H1 (cell line): Measurements from ENCODE around the gene ANKRD53. TPM values are rescaled to one million over a fixed set of nuclear protein-coding genes. Genes with fewer than 3 reads are reported as not detected.

ENCODE experiments used
- JUN ChIP-seq: IDR thresholded peaks from 2 replicates; pipeline ENCODE4 v1.6.1; 2011; ENCODE audit warnings: low read depth, mild to moderate bottlenecking, improper control_type of control experiment, low read length
- KDM5A ChIP-seq: fragments of 200-600 bp; IDR thresholded peaks from 2 replicates; pipeline ENCODE4 v1.7.1; 2012; ENCODE audit warnings: mild to moderate bottlenecking, low read length, inconsistent platforms, mixed read lengths
- TCF12 ChIP-seq: IDR thresholded peaks from 2 replicates; pipeline ENCODE4 v1.6.1; 2011; ENCODE audit warnings: low read depth, mild to moderate bottlenecking, low read length
- polyA plus RNA-seq, 7 experiments: library from polyadenylated mRNA; depleted of rRNA in 3 of 7; stranded (reverse) in 5 of 7; unstranded in 2 of 7; fragments of >200 nt in 5 of 7; fragments of 200-250 nt in 2 of 7; gene quantifications; 1 replicate in 5 of 7; 2 replicates in 1 of 7; 4 replicates in 1 of 7; pipeline versions ENCODE4 v1.2.1 to v1.2.3, GENCODE V29; 2011 to 2013; ENCODE audit warnings: missing spikeins in 2 of 7, mixed read lengths in 2 of 7
- total RNA-seq: library from RNA; stranded (reverse); fragmentation: NEBNext Ultra II Directional; extraction: Animal tissue kit (Norgen Biotek cat#: 25700); gene quantifications from 2 replicates; pipeline ENCODE4 v1.2.1, GENCODE V29; 2021

ANKRD53 gene
- total and polyA plus RNA-seq, 2 of the 8 experiments (the other 6 are each of a cell fraction or from before 2014, with no cell fraction given) = 0.39 to 0.70 TPM

- no peak for TF ChIP-seq TCF12
- no peak for TF ChIP-seq KDM5A
- no peak for TF ChIP-seq JUN
These were observed 12.9 kb upstream of the ANKRD53 start (continued) for GRCh38 chr2:70965506-70965905.
